ENCODE data around the gene ADAMTS17. TPM values are rescaled to one million over a fixed set of nuclear protein-coding genes. Genes with fewer than 3 reads are reported as not detected.

ADAMTS17 gene, protein sequence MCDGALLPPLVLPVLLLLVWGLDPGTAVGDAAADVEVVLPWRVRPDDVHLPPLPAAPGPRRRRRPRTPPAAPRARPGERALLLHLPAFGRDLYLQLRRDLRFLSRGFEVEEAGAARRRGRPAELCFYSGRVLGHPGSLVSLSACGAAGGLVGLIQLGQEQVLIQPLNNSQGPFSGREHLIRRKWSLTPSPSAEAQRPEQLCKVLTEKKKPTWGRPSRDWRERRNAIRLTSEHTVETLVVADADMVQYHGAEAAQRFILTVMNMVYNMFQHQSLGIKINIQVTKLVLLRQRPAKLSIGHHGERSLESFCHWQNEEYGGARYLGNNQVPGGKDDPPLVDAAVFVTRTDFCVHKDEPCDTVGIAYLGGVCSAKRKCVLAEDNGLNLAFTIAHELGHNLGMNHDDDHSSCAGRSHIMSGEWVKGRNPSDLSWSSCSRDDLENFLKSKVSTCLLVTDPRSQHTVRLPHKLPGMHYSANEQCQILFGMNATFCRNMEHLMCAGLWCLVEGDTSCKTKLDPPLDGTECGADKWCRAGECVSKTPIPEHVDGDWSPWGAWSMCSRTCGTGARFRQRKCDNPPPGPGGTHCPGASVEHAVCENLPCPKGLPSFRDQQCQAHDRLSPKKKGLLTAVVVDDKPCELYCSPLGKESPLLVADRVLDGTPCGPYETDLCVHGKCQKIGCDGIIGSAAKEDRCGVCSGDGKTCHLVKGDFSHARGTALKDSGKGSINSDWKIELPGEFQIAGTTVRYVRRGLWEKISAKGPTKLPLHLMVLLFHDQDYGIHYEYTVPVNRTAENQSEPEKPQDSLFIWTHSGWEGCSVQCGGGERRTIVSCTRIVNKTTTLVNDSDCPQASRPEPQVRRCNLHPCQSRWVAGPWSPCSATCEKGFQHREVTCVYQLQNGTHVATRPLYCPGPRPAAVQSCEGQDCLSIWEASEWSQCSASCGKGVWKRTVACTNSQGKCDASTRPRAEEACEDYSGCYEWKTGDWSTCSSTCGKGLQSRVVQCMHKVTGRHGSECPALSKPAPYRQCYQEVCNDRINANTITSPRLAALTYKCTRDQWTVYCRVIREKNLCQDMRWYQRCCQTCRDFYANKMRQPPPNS
- 0.26 and 0.37 TPM in 2 replicates for polyA plus RNA-seq (2013)

DNA sequence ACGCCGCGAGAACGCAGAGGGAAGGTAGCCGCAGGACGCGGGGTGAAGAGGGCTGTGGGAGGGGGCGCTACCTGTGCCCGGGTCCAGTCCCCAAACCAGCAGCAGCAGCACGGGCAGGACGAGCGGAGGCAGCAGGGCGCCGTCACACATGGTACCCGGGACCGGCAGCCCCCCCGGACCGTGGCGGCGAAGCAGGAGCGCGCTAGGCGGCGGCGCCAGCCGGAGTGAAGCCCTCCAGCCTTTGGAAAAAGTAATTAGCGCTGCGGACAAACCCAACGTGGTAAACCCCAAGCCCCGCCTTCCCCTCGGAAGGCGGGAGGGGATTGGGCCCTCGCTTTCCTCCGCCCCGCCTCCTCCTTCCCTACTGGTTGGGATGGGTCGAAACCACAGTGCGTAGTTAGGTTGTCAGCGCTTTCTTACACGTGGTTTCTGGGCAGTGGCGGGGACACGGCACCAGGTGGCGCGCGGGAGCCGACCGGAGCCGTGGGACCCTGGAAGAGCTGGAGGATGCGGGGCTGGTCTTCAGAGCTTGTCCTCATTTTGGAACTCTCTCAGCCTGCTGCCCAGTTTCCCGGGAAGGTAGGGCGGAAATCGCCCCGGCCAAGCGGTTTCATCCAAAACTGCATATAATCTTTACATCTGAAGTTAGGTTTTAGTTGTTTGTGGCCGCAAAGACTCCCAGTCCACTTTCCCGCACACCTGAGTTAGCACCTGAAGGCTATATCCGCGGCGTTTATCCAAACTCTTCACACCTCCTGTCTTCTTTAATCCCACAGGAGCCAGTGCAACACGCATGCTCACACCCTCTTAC, at the start of gene ADAMTS17:
ADAMTS17 (minus strand) TSS at position 226 of the 811 bp plus-strand sequence; CDS start at position 150, 76 bp downstream.
- Histone ChIP-seq H3K4ac (ENCODE audit: low read depth, low read length) (no peak within 1 kb of the TSS), H3K79me2 (ENCODE audit: control insufficient read depth, insufficient read depth, low read length, poor library complexity) (no peaks in the 10 kb centered on the region), H3K79me1 (ENCODE audit: low read length) (no peaks in the 10 kb centered on the region), H3K23ac (ENCODE audit: low read length) (no peak within 1 kb of the TSS), H3K18ac (ENCODE audit: low read length) (no peak within 1 kb of the TSS), H3K36me3 (ENCODE audit: control insufficient read depth in 1 of 2, insufficient read depth in 2 of 2, low read length in 2 of 2) (no peaks in the 10 kb centered on the region), H2BK5ac (ENCODE audit: low read depth, low read length, poor library complexity) (no peak within 1 kb of the TSS), H3K9me3 (ENCODE audit: insufficient read depth, low read depth, low read length) (peaks cover 7% of the 10 kb centered on the region), H3K27me3 (ENCODE audit: insufficient read depth, low read length) (peaks cover 19% of the 10 kb centered on the region), H3K14ac (ENCODE audit: low read length) (no peak within 1 kb of the TSS), H3K4me3 (ENCODE audit: low read depth, low read length) (peak within 1 kb of the TSS; percentile 67), H2AK5ac (ENCODE audit: low read length) (no peak within 1 kb of the TSS), H4K12ac (ENCODE audit: low read depth, low read length) (no peak within 1 kb of the TSS), H2BK12ac (ENCODE audit: low read length) (no peak within 1 kb of the TSS), H3K9ac (ENCODE audit: low read length) (no peak within 1 kb of the TSS), H4K8ac (ENCODE audit: low read depth, low read length) (no peak within 1 kb of the TSS), H3K4me1 (ENCODE audit: control insufficient read depth in 1 of 2, insufficient read depth in 2 of 2, low read length in 2 of 2) (peaks cover 2 to 9% of the 10 kb centered on the region in 2 experiments), H4K91ac (ENCODE audit: low read depth, low read length) (no peak within 1 kb of the TSS), H2AFZ (ENCODE audit: insufficient read depth, low read length, poor library complexity) (peak within 1 kb of the TSS; percentile 50), H2BK120ac (ENCODE audit: insufficient read depth, low read length, poor library complexity) (no peak within 1 kb of the TSS), H3K4me2 (ENCODE audit: low read length) (peak within 1 kb of the TSS; percentile 85), H3K27ac (ENCODE audit: low read depth, low read length) (no peak within 1 kb of the TSS)
- DNase-seq: peak; percentile 43 to 65
- no CpG with 5 or more reads among the region's 59 CpGs for WGBS (ENCODE audit: extremely low coverage, insufficient coverage, insufficient read length)

DNA sequence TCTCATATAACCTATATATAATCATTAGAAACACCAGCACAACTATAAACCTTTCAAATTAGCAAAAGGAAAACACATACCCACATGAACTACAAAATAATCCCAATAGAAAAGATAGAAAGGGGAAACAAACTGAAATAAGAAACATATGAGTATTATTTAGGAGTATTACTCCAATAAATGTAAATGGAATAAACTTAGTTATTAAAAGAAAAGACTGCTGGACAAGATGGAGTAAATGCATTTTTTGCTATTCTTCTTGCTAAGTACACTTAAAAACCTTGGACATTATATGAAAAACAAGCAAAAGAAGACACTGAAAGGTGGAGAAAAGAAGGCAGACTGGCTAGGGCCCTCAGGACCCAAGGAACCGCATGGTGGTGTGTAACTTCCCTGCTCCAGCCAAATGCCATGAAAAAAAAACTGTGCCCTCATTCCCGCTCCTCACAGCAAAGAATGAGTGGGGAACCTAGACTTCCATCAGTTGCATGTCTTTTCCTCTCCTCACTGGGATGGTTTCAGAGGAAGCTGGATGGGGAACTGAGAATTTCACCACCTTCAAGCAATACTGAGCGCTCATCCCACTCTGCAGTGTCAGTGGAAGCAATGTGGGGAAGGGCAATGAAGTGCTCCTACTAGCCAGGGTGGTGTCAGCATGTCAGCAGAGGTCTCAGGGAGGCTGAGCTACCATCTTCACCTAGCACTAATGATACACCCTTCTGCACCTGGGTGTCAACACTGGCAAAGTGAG, 43.7 kb upstream of the ADAMTS17 start:
- Histone ChIP-seq H3K9ac (ENCODE audit: low read length) (no peak overlapping the region), H3K4me1 (ENCODE audit: control insufficient read depth in 1 of 2, insufficient read depth in 2 of 2, low read length in 2 of 2) (no peaks in the 10 kb centered on the region), H3K4ac (ENCODE audit: low read depth, low read length) (no peak overlapping the region), H4K12ac (ENCODE audit: low read depth, low read length) (no peak overlapping the region), H2BK5ac (ENCODE audit: low read depth, low read length, poor library complexity) (no peak overlapping the region), H3K18ac (ENCODE audit: low read length) (no peak overlapping the region), H3K79me2 (ENCODE audit: control insufficient read depth, insufficient read depth, low read length, poor library complexity) (no peaks in the 10 kb centered on the region), H3K23ac (ENCODE audit: low read length) (no peak overlapping the region), H4K91ac (ENCODE audit: low read depth, low read length) (no peak overlapping the region), H3K14ac (ENCODE audit: low read length) (no peak overlapping the region), H3K79me1 (ENCODE audit: low read length) (no peaks in the 10 kb centered on the region), H2BK12ac (ENCODE audit: low read length) (no peak overlapping the region), H3K4me3 (ENCODE audit: low read depth, low read length) (no peak overlapping the region), H2AFZ (ENCODE audit: insufficient read depth, low read length, poor library complexity) (no peak overlapping the region), H3K36me3 (ENCODE audit: control insufficient read depth in 1 of 2, insufficient read depth in 2 of 2, low read length in 2 of 2) (no peaks in the 10 kb centered on the region), H4K8ac (ENCODE audit: low read depth, low read length) (no peak overlapping the region), H3K27ac (ENCODE audit: low read depth, low read length) (no peak overlapping the region), H2AK5ac (ENCODE audit: low read length) (no peak overlapping the region), H3K9me3 (ENCODE audit: insufficient read depth, low read depth, low read length) (peaks cover 15% of the 10 kb centered on the region), H2BK120ac (ENCODE audit: insufficient read depth, low read length, poor library complexity) (no peak overlapping the region), H3K27me3 (ENCODE audit: insufficient read depth, low read length) (no peaks in the 10 kb centered on the region), H3K4me2 (ENCODE audit: low read length) (no peak overlapping the region)
- WGBS (ENCODE audit: extremely low coverage, insufficient coverage, insufficient read length): no CpG with 5 or more reads among the region's 3 CpGs
- DNase-seq: no peak

DNA sequence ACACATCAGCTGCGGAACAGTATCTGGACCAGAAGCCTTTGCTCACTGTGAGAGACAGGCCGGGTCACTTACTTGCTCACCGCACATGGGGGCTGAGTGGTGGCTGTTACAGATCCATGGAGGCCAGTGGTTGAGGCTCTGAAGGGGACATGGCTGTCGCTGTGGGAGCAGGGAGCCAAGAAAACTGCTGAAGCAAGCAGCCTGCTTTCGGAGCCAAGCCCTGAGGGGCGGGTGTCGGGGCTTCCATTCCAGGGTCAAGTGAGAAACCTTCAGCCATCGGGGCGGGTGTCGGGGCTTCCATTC, 42.3 kb upstream of the ADAMTS17 start:
- no peak overlapping the region for H2BK5ac ChIP-seq (ENCODE audit: low read depth, low read length, poor library complexity)
- peaks cover 15% of the 10 kb centered on the region for H3K9me3 ChIP-seq (ENCODE audit: insufficient read depth, low read depth, low read length)
- H2AFZ ChIP-seq (ENCODE audit: insufficient read depth, low read length, poor library complexity): no peak overlapping the region
- no CpG with 5 or more reads among the region's 10 CpGs for WGBS (ENCODE audit: extremely low coverage, insufficient coverage, insufficient read length)
- H3K27ac ChIP-seq (ENCODE audit: low read depth, low read length): no peak overlapping the region
- H3K4ac ChIP-seq (ENCODE audit: low read depth, low read length): no peak overlapping the region
- no peak overlapping the region for H2BK12ac ChIP-seq (ENCODE audit: low read length)
- no peak overlapping the region for H2BK120ac ChIP-seq (ENCODE audit: insufficient read depth, low read length, poor library complexity)
- no peaks in the 10 kb centered on the region for H3K4me1 ChIP-seq (ENCODE audit: control insufficient read depth in 1 of 2, insufficient read depth in 2 of 2, low read length in 2 of 2)
- no peak overlapping the region for H3K4me2 ChIP-seq (ENCODE audit: low read length)
- H4K12ac ChIP-seq (ENCODE audit: low read depth, low read length): no peak overlapping the region
- H3K36me3 ChIP-seq (ENCODE audit: control insufficient read depth in 1 of 2, insufficient read depth in 2 of 2, low read length in 2 of 2): no peaks in the 10 kb centered on the region
- no peak overlapping the region for H4K91ac ChIP-seq (ENCODE audit: low read depth, low read length)
- H3K14ac ChIP-seq (ENCODE audit: low read length): no peak overlapping the region
- H3K4me3 ChIP-seq (ENCODE audit: low read depth, low read length): no peak overlapping the region
- no peaks in the 10 kb centered on the region for H3K27me3 ChIP-seq (ENCODE audit: insufficient read depth, low read length)
- no peak overlapping the region for H3K23ac ChIP-seq (ENCODE audit: low read length)
- H4K8ac ChIP-seq (ENCODE audit: low read depth, low read length): no peak overlapping the region
- DNase-seq: no peak
- no peak overlapping the region for H3K9ac ChIP-seq (ENCODE audit: low read length)
- no peaks in the 10 kb centered on the region for H3K79me2 ChIP-seq (ENCODE audit: control insufficient read depth, insufficient read depth, low read length, poor library complexity)
- no peak overlapping the region for H3K18ac ChIP-seq (ENCODE audit: low read length)
- no peaks in the 10 kb centered on the region for H3K79me1 ChIP-seq (ENCODE audit: low read length)
- no peak overlapping the region for H2AK5ac ChIP-seq (ENCODE audit: low read length)
